ENCODE measurements around the gene HERC2.
"Not testable (repeated sequence)": the region's sequence is repeated elsewhere in the genome, so short reads cannot be mapped to it uniquely, and the experiment has no call there.

HERC2 gene

GRCh38 chr15:28273873-28274610, 47.9 kb downstream of the HERC2 start:
- no peak for DNase-seq (ENCODE audit: low spot score)

- DNase-seq (ENCODE audit: low spot score), result no peak
Observed at GRCh38 chr15:28273468-28273867, 48.5 kb downstream of the HERC2 start.

- no peak for DNase-seq (ENCODE audit: low spot score)
Observed at GRCh38 chr15:28272587-28272986, 49.4 kb downstream of the HERC2 start.

GRCh38 chr15:28271697-28272260, 50.2 kb downstream of the HERC2 start:
- DNase-seq (ENCODE audit: low spot score), result no peak

- DNase-seq (ENCODE audit: low spot score), result no peak
Observed at GRCh38 chr15:28269097-28269496, 52.9 kb downstream of the HERC2 start.

GRCh38 chr15:28267727-28268126, 54.3 kb downstream of the HERC2 start:
- DNase-seq (ENCODE audit: low spot score), result no peak

- no peak for DNase-seq (ENCODE audit: low spot score)
Observed at GRCh38 chr15:28265334-28266019, 56.5 kb downstream of the HERC2 start.

- DNase-seq (ENCODE audit: low spot score), result no peak
Observed at GRCh38 chr15:28264166-28264565, 57.8 kb downstream of the HERC2 start.

- DNase-seq (ENCODE audit: low spot score), result no peak
Observed at GRCh38 chr15:28262438-28262837, 59.5 kb downstream of the HERC2 start.

- no peak for DNase-seq (ENCODE audit: low spot score)
Observed at GRCh38 chr15:28260722-28261121, 61.3 kb downstream of the HERC2 start.

GRCh38 chr15:28260317-28260716, 61.7 kb downstream of the HERC2 start:
- no peak for DNase-seq (ENCODE audit: low spot score)

- DNase-seq (ENCODE audit: low spot score), result no peak
Observed at GRCh38 chr15:28255965-28256364, 66.0 kb downstream of the HERC2 start.

GRCh38 chr15:28252831-28253230, 69.1 kb downstream of the HERC2 start:
- DNase-seq (ENCODE audit: low spot score), result no peak

- DNase-seq (ENCODE audit: low spot score), result no peak
Observed at GRCh38 chr15:28246605-28247004, 75.4 kb downstream of the HERC2 start.

- no peak for DNase-seq (ENCODE audit: low spot score)
Observed at GRCh38 chr15:28243901-28244300, 78.1 kb downstream of the HERC2 start.

- no peak for DNase-seq (ENCODE audit: low spot score)
Observed at GRCh38 chr15:28243399-28243798, 78.6 kb downstream of the HERC2 start.

GRCh38 chr15:28238296-28238695, 83.7 kb downstream of the HERC2 start:
- not testable (repeated sequence) for DNase-seq (ENCODE audit: low spot score)

GRCh38 chr15:28231743-28232142, 90.2 kb downstream of the HERC2 start:
- DNase-seq (ENCODE audit: low spot score), result not testable (repeated sequence)

GRCh38 chr15:28231336-28231735, 90.6 kb downstream of the HERC2 start:
- not testable (repeated sequence) for DNase-seq (ENCODE audit: low spot score)

GRCh38 chr15:28228990-28229640, 92.9 kb downstream of the HERC2 start:
- DNase-seq (ENCODE audit: low spot score), result not testable (repeated sequence)

GRCh38 chr15:28228096-28228495, 93.9 kb downstream of the HERC2 start:
- no peak for DNase-seq (ENCODE audit: low spot score)

GRCh38 chr15:28227303-28227702, 94.7 kb downstream of the HERC2 start:
- not testable (repeated sequence) for DNase-seq (ENCODE audit: low spot score)

- not testable (repeated sequence) for DNase-seq (ENCODE audit: low spot score)
Observed at GRCh38 chr15:28222612-28223011, 99.4 kb downstream of the HERC2 start.
